HG03103 (cell line): ENCODE data around the gene ITIH4.

Experiments
- ATAC-seq: cut with Tn5 transposase; IDR thresholded peaks from one replicate; pipeline ENCODE4 v1.9.1; 2021; ENCODE audit warnings: low read depth; ENCODE audit not compliant: unreplicated experiment

ITIH4 gene

GRCh38 chr3:52805270-52806039 is 25.0 kb downstream of the ITIH4 start:
- no peak for ATAC-seq

DNA sequence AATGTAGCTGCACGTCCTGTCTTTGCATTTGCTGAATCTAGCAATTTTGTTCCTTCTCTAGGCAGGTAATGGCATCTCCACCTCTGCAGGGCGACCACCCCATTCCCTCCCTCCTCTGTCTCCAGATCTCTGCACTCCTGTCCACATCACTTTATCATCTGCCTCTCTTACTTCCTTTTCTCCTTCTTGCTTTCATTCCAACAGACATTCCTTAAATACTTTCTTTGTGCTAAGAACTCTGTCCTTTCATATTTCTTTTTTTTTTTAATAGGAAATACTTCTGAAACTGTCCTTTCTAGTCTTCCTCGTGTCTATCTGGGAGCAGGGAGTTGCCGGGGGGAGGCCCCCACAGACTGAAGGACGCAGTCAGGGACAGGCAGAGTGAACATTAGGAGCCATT is 28.6 kb downstream of the ITIH4 start:
- ATAC-seq: no peak

GRCh38 chr3:52800079-52800478 is 30.4 kb downstream of the ITIH4 start:
- ATAC-seq: no peak

DNA sequence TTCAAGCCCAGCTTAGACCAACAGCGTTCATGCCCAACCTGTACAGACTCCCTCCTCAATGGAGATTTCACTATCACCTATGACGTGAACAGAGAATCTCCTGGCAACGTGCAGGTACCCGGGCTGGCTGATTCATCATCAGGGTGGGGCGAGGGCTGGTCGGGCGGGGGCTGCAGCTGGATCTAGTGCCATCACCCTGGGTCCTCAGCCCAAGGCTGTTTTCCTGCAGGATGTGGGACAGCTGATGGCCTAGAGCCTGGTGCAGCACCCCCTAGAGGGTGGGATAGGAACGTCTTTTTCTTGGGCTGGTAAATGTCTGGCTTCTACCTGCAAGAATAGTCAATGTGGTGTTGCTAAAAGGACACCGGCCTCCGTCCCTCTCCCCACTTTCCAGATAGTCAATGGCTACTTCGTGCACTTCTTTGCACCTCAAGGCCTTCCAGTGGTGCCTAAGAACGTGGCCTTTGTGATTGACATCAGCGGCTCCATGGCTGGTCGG is 31.4 kb downstream of the ITIH4 start:
- ATAC-seq: no peak

DNA sequence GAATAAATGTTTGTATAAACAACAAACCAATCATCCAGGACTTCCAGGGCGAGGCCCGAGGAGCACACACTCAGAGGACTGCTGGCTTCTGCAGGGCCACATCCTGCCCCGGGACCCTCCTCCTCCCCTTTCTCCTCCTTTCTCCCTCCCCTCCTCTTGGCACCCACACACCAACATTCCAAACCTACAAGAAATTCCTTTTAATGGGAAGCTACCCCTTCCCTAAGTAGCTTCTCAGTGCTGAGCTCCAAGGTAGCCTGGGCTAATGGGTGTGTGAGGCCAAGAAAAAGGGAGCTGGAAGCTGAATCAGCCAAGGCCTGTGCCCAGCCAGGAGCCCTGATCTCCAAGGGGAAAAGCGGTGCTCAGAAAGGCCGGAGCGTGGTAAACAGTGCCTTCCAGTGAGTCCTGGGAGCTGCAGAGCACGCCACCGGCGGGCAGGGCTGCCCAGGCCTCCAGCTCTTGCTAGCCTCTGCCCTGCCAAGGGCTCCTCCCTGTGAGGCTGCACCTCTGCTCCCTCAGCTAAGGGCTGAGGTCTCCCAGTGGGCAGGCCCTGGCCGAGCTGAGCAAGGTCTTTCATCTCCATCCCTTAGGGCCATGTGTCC is 32.0 kb downstream of the ITIH4 start:
- no peak for ATAC-seq

- ATAC-seq: no peak
Measured at GRCh38 chr3:52796411-52796810, 34.1 kb downstream of the ITIH4 start.

DNA sequence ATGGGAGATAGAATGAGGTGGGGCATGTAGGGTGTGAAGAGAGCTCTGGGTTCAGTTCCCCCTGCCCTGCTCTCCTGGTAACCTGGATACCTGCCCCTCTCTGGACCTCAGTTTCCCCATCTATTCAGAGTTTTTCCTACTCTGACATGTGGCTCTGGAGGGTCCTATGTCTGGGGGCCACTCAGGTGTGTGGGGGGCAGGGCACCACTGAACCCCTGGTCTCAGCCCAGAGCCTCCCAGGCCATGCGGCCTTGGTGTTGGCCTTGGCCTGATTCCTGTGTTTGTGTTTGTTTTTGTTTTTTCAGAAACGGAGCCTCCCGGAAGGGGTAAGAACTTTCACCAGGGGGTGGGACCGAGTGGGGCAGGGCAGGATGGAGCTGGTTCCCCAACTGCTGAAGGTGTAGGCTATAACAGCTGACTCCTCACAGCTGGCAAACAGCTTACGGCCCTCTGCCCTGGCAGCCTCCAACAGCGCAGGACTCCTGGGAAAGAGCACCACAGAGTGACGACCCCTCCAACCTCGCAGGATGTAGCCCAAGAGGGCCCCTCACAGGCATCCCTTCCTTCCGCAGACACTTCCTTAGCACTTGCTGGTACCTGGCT is 35.1 kb downstream of the ITIH4 start:
- ATAC-seq: no peak

DNA sequence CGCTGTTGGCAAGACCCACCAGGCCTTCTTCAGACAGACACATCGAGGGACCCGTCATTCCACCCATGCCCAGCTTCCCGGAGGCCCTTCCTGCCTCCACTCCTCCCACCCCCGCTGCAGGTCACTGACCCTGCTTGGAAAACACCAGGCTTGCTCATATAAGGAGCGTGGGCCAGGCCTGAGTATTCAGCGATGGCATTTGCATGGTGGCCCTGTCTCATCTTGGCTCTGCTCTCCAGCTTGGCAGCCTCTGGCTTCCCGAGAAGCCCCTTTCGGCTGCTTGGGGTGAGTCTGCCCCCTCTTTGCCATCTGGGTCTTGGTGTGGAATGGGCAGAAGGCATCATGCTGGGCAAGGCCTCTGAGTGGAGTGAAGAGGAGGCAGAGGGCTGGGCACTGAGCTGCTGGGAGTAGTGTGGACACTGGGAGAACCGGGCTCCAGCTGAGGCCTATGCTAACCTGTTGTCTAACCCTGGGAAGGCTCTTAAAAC is 35.8 kb downstream of the ITIH4 start, which contains the start of gene ITIH3:
Gene ITIH3, plus strand, starts transcription at position 185 of the 488 bp plus-strand sequence. Its CDS starts 8 bp downstream, at position 193.
- ATAC-seq: no peak

DNA sequence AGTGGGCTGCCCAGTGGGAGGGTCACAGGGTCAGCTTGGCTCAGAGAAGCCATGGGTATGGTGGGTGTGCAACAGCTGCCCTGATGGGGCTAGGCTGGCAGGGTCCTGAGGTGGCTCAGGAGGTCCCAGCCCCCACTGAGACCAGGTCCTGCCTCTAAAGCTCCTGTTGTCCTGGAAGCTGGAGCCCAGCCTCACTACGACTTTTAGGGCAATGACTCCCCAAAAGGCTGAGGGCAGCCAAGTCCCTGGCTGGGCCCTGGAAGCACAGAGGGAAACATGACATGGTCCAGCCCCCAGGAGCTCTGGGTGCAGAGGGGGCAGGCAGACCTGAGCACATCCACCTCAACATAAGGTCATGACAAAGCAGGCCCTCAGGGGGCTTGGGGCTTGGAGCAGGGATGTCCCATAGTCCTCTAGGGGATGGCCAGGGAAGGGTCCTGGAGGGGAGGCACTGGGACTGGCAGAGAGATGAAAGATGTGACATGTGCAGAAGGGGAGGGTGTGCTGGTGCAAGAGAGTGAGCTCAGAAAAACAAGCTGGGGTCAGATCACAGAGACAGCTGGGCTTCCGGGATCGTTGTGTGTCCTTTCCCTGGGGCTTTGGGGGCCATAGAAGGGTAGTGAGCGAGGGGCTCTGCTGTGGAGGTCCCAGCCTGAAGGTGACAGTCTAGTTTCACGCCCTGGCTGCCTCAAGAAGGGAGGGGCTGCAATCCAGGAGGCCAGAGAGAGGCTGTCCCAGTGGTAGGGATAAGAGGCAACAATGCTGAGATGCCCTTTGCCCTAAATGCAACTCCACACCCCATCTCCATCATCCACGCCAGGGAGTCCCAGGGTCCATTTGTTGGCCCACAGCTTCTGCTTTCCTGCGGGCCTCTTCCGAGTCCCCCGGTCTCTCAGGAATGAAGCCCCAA is 36.5 kb downstream of the ITIH4 start:
- ATAC-seq: no peak

DNA sequence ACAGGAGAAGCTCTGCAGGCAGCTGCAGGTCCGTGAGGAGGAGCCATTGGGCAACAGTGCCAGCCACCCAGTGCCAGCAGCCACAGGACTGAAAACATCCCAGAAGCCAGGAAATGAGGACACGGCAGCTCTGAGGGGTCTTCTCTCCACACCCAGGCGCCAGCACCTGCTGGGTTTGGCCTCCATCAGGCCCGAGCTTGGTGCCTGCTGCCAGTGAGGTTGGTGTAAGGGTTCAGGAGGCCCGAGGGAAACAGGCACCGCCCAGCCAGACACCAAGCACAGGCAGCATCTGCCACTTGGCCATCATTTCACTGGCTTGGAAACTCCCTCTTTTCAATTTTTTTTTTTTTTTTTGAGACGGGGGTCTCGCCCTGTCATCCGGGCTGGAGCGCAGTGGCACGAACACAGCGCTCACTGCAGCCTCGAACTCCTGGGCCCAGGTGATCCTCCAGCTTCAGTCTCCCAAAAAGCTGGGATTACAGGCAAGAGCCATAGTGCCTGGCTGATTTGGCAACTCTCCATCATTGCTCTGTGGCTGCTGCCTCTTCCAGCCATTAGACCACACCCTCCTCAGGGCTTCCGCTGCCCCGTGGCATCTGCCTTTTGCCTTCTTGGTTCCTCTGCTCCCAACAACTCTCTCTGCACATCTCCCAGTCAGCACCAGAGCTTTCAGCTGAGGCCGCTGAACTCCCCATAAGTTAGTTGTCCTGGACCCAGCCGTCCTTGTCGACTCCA is 37.3 kb downstream of the ITIH4 start:
- ATAC-seq: no peak

GRCh38 chr3:52792413-52792812 is 38.1 kb downstream of the ITIH4 start:
- ATAC-seq: no peak

- ATAC-seq: no peak
Measured at GRCh38 chr3:52791928-52792327, 38.5 kb downstream of the ITIH4 start.

GRCh38 chr3:52791366-52791765 is 39.1 kb downstream of the ITIH4 start:
- ATAC-seq: no peak

GRCh38 chr3:52790741-52791140 is 39.7 kb downstream of the ITIH4 start:
- no peak for ATAC-seq

- ATAC-seq: no peak
Measured at GRCh38 chr3:52790337-52790736, 40.1 kb downstream of the ITIH4 start.

DNA sequence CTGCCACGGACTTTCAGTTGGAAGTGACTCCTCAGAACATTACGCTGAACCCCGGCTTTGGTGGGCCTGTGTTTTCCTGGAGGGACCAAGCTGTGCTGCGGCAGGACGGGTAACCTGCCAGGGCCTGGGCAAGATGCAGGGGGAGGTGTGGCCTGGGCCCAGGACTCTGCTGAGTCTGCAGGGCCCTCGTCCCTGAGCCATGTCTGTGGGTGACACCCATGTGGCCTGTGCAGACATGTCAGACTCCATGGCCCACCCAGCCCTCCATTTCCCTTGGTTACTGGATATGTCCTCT is 40.8 kb downstream of the ITIH4 start:
- ATAC-seq: no peak

- ATAC-seq: no peak
Measured at GRCh38 chr3:52788890-52789745, 41.4 kb downstream of the ITIH4 start.

- no peak for ATAC-seq
Measured at GRCh38 chr3:52787672-52788625, 42.5 kb downstream of the ITIH4 start.
